Measurements from ENCODE around the gene SDK2.

GRCh38 chr17:73609758-73610157 lies 34.5 kb downstream of the SDK2 start:
- no peak for TF ChIP-seq CTCF (IDR thresholded peaks at IDR 0.05)
- TF ChIP-seq POLR2A (IDR thresholded peaks at IDR 0.05): no peak
- no peak for TF ChIP-seq EP300 (IDR thresholded peaks at IDR 0.05)

Data from ovary (tissue), 3 donors.